ENCODE measurements around the gene SMIM10. TPM values are rescaled to one million over a fixed set of nuclear protein-coding genes. Genes with fewer than 3 reads are reported as not detected.
"Not testable (repeated sequence)": the region's sequence is repeated elsewhere in the genome, so short reads cannot be mapped to it uniquely, and the experiment has no call there.

The SMIM10 gene
- total RNA-seq, 1 donor from 2014 or later = 4.9 TPM

GRCh38 chrX:135009057-135009610, 18.3 kb downstream of the SMIM10 start:
- intact Hi-C loops (cut with DNase I) = no loop called here
- DNase-seq (ENCODE audit: low spot score) = no peak

- intact Hi-C loops (cut with DNase I) = no loop called here
- DNase-seq (ENCODE audit: low spot score) = no peak
Measured at GRCh38 chrX:135009838-135010237, 19.0 kb downstream of the SMIM10 start.

- DNase-seq (ENCODE audit: low spot score) = no peak
- intact Hi-C loops (cut with DNase I) = no loop called here
Measured at GRCh38 chrX:135010921-135011320, 20.1 kb downstream of the SMIM10 start.

- DNase-seq (ENCODE audit: low spot score) = no peak
- intact Hi-C loops (cut with DNase I) = no loop called here
Measured at GRCh38 chrX:135015523-135016245, 24.9 kb downstream of the SMIM10 start.

GRCh38 chrX:135019890-135020289, 29.1 kb downstream of the SMIM10 start:
- intact Hi-C loops (cut with DNase I) = not testable (repeated sequence)

GRCh38 chrX:135023791-135024190, 33.0 kb downstream of the SMIM10 start:
- intact Hi-C loops (cut with DNase I); DNase-seq (ENCODE audit: low spot score): not testable (repeated sequence)

More at GRCh38 chrX:135019890-135020289, 29.1 kb downstream of the SMIM10 start:
- DNase-seq (ENCODE audit: low spot score) = not testable (repeated sequence)

GRCh38 chrX:135024526-135024925, 33.7 kb downstream of the SMIM10 start:
- no peak for DNase-seq (ENCODE audit: low spot score)
- intact Hi-C loops (cut with DNase I) = no loop called here

- DNase-seq (ENCODE audit: low spot score); intact Hi-C loops (cut with DNase I): not testable (repeated sequence)
Measured at GRCh38 chrX:135030207-135030963, 39.6 kb downstream of the SMIM10 start.

GRCh38 chrX:135041149-135042123, 50.6 kb downstream of the SMIM10 start:
- intact Hi-C loops (cut with DNase I); DNase-seq (ENCODE audit: low spot score): not testable (repeated sequence)

Other genes starting within 250 kb of the SMIM10 start
- 18.0 TPM for gene PABIR2, start 193.8 kb upstream of the SMIM10 start, total RNA-seq
- gene MOSPD1, start 75.7 kb upstream of the SMIM10 start, total RNA-seq = 21.3 TPM
- 19.0 TPM for gene RTL8B, start 31.6 kb downstream of the SMIM10 start, total RNA-seq
- gene RTL8C, start 41.4 kb downstream of the SMIM10 start, total RNA-seq = 311 TPM
- 30.4 TPM for gene RTL8A, start 61.1 kb downstream of the SMIM10 start, total RNA-seq
- 2.0 TPM for gene SMIM10L2B, start 107.7 kb downstream of the SMIM10 start, total RNA-seq
- not detected for gene ETDB, start 129.5 kb downstream of the SMIM10 start, total RNA-seq
- not detected for gene CT55, start 180.4 kb downstream of the SMIM10 start, total RNA-seq